Stimulated activated CD8-positive, alpha-beta memory T cell treated with anti-CD3 and anti-CD28 coated beads, Interleukin-7, amount 100 ng/mL, for 24 hours (primary cell): ENCODE results near the gene ZNF134.

Experiments
- DNase-seq: peaks from one replicate; pipeline ENCODE4 v3.0.0-alpha.2; 2020; ENCODE audit warnings: low read depth

The ZNF134 gene

GRCh38 chr19:57613941-57614743 is at the start of gene ZNF134:
ZNF134 (plus strand) TSS chr19:57614242; CDS start chr19:57619469, 5,227 bp downstream.
- DNase-seq = peak; percentile 80

- no peak for DNase-seq
Observed at GRCh38 chr19:57566396-57567265, 47.4 kb upstream of the ZNF134 start.

- no peak for DNase-seq
Observed at GRCh38 chr19:57570707-57571106, 43.3 kb upstream of the ZNF134 start.

DNA sequence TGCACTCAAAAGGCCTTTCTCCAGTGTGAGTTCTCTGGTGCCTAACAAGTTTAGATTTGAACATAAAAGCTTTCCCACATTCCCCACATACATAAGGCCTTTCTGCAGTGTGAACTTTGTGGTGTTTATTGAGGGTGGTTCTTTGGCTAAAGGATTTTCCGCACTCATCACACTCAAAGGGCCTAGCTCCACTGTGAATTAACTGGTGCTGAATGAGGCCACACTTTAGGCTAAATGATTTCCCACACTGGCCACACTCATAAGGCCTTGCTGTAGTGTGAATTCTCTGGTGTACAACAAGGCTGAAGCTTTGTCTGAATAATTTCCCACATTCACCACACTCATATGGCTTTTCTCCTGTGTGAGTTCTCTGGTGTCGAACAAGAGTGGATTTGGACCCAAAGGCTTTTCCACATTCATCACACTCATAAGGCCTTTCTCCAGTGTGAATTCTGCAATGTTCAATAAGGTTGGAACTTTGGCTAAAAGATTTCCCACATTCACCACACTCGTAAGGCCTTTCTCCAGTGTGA is 41.6 kb upstream of the ZNF134 start:
- no peak for DNase-seq

GRCh38 chr19:57576661-57577060 is 37.4 kb upstream of the ZNF134 start:
- DNase-seq = no peak

DNA sequence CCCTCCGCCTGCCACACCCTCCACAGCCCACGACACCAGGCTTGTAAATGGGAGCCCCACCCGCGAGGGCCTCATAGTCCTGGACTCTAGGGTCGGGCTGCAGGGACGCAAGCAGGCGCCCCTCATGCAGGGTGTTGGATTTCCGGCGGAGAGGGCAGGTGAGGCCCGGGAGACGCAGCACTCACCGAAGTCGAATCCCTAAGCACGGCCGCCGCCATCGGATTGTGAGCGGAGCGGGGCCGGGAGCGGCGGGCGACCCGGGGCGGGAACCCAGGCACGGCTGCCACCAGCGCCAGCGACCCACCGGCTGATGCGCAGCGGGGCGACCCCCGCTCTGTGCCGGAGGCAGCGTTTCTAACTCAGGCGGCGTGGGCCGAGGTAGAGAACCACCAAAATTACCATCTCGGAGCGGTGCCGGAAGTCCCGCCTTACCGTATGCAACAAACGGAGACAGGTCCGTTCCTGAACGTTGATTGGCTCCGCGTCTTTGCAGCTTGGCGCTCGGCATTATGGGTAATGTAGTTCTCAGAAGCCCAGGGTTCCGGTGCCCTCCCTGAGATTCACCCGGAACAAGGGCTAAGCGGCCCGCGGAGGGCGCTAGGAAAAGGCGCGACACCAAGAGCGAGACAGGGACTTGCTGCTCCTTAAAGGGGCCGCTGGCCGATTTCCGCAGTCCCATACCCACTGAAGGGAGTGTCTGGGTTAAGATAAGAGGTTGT is 35.4 kb upstream of the ZNF134 start, which contains the start of gene ZNF416:
Gene ZNF416 (minus strand): TSS at position 425 of the 719 bp plus-strand sequence. CDS start 207 bp downstream, at position 218.
- peak; percentile 82 for DNase-seq

GRCh38 chr19:57583104-57583520 is 30.9 kb upstream of the ZNF134 start:
- no peak for DNase-seq

- DNase-seq = peak; percentile 60
Observed at GRCh38 chr19:57583521-57584416, 30.3 kb upstream of the ZNF134 start, which contains the start of gene ZIK1. ZIK1 (plus strand) TSS chr19:57584145; CDS start chr19:57584357, 212 bp downstream.

- DNase-seq = no peak
Observed at GRCh38 chr19:57587529-57587928, 26.5 kb upstream of the ZNF134 start.

DNA sequence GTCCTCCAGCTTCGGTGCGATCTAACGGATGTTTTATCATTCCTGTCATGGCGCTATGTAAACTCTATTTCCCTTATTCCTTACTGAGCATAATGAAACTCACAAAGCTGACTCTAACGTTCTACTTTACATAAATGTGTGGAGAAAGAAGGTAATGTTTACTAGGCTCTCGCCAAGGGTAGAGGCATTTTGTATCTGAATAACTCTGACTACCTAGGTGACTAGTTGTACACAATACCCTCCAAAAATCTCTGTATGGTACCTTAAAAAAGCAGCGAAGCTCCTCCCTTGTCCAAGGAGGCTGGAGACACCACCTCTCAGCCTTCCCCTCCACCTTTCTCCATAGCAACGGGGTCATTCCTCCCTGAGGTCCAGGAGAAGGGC is 14.7 kb upstream of the ZNF134 start:
- DNase-seq = no peak

GRCh38 chr19:57599761-57600383 is 14.2 kb upstream of the ZNF134 start, which contains the start of gene ZNF530:
ZNF530 (plus strand) TSS chr19:57599885; CDS start chr19:57604346, 4,461 bp downstream.
- peak; percentile 80 for DNase-seq

GRCh38 chr19:57606931-57607330 is 7.1 kb upstream of the ZNF134 start:
- no peak for DNase-seq

GRCh38 chr19:57611113-57611512 is 2.9 kb upstream of the ZNF134 start:
- no peak for DNase-seq

DNA sequence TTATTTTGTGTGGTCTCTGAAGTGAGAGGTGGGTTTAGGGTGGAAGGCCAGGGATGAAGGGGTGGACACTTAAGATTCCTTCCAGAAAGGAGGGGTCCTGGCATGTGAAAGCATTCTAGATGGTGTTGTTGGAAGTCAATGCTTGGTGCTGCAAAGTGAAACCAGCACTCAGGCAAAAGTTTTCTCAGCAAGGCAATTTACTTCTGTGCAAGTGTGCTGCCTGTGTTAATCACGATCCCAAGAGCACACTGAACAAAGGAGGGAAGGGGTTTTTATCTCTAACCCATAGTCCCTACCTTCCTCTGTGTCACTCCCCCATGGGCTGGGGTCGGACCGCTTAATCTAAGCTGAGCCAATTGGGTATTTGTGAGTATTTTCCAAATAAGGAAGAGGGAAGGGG is 1.3 kb downstream of the ZNF134 start:
- DNase-seq = no peak

GRCh38 chr19:57620673-57621348 is 6.8 kb downstream of the ZNF134 start:
- DNase-seq = no peak

GRCh38 chr19:57623091-57623490 is 9.0 kb downstream of the ZNF134 start:
- DNase-seq = no peak

- peak; percentile 57 for DNase-seq
Observed at GRCh38 chr19:57632987-57633831, 19.2 kb downstream of the ZNF134 start, which contains the start of gene ZNF211. ZNF211 (plus strand) TSS chr19:57633168; CDS start chr19:57633347, 179 bp downstream.

DNA sequence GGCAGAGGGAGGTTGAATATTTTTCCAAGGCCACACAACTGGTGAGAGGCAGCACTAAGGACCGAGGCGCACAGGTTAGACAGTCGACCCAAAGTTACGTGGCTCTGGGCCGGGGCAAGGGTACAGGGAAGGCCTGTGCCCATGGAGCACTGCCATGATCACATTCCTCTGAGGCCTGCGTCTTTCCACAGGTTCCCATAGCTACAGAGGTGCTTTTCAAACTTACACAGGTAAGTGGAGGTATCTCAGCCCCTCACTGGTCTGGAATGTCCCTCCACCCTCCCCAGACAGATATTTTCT is 19.7 kb downstream of the ZNF134 start:
- DNase-seq = no peak

- no peak for DNase-seq
Observed at GRCh38 chr19:57637379-57637778, 23.3 kb downstream of the ZNF134 start.
